Heart left ventricle (tissue), 16 donors: ENCODE measurements around the gene RAD50. TPM values are rescaled to one million over a fixed set of nuclear protein-coding genes. Genes with fewer than 3 reads are reported as not detected.

ENCODE experiments used
- ATAC-seq, 4 donors: fragments of 200-7000 bp; cut with Tn5 transposase; one replicate each; pipeline ENCODE4 v1.9.1; 2020 to 2022; ENCODE audit warnings: moderate library complexity in 4 of 4, mild to moderate bottlenecking in 3 of 4, moderate number of reproducible peaks in 1 of 4
- DNase-seq, 5 donors: peaks; one replicate each; pipeline ENCODE4 v3.0.0-alpha.2; 2020
- H3K27ac ChIP-seq, 12 donors: fragments of 200-600 bp; sonication (generic) in 4 of 12; one replicate each; pipeline versions ENCODE4 v1.5.0 to v1.8.0; 2016 to 2022; ENCODE audit warnings: mild to moderate bottlenecking in 2 of 12
- H3K27me3 ChIP-seq, 9 donors: fragments of 200-600 bp; sonication (generic) in 2 of 9; one replicate each; pipeline versions ENCODE4 v1.5.1 to v1.8.0; 2016 to 2022; ENCODE audit warnings: mild to moderate bottlenecking in 3 of 9
- H3K36me3 ChIP-seq, 9 donors: fragments of 200-600 bp; sonication (generic) in 2 of 9; one replicate each; pipeline versions ENCODE4 v1.5.0 to v1.8.0; 2018 to 2022; ENCODE audit warnings: mild to moderate bottlenecking in 2 of 9
- H3K4me1 ChIP-seq, 12 donors: fragments of 200-600 bp; sonication (generic) in 4 of 12; one replicate each; pipeline versions ENCODE4 v1.5.0 to v1.8.0; 2016 to 2022; ENCODE audit warnings: mild to moderate bottlenecking in 3 of 12
- H3K4me3 ChIP-seq, 12 donors: fragments of 200-600 bp; sonication (generic) in 4 of 12; one replicate each; pipeline versions ENCODE4 v1.5.0 to v1.8.0; 2017 to 2022; ENCODE audit warnings: mild to moderate bottlenecking in 9 of 12, moderate library complexity in 4 of 12
- H3K9me3 ChIP-seq, 12 donors: fragments of 200-600 bp; sonication (generic) in 4 of 12; one replicate each; pipeline versions ENCODE4 v1.5.0 to v1.8.0; 2016 to 2022; ENCODE audit warnings: mild to moderate bottlenecking in 1 of 12
- POLR2A ChIP-seq, 2 donors: fragments of 450-650 bp; IDR thresholded peaks; one replicate each; pipeline ENCODE4 v1.6.1; 2017; ENCODE audit warnings: antibody characterized with exemption in 2 of 2, mild to moderate bottlenecking in 2 of 2, moderate library complexity in 2 of 2
- WGBS, 4 donors: extraction: QIAGEN DNeasy Blood & Tissue Kit in 2 of 4; methylation state at CpG; one replicate each; pipeline versions ENCODE4 v1.1.5 to v1.1.7; 2013 to 2018; 5-methylcytosine and 5-hydroxymethylcytosine counted together
- intact Hi-C, 10 donors: fragments of 100-400 bp; cut with DNase I; formaldehyde crosslinking; loops; one replicate each; pipeline versions ENCODE4 v1.11.1 to v1.14.2; 2022
- polyA plus RNA-seq, 2 donors: library from polyadenylated mRNA; stranded (reverse); fragments of 200-250 nt; gene quantifications; one replicate each; pipeline ENCODE4 v1.2.3, GENCODE V29; 2013
- total RNA-seq, 9 donors: library from RNA; depleted of rRNA in 2 of 9; stranded (reverse); fragments of >200 nt in 2 of 9; fragmentation: NEBNext Ultra II Directional in 3 of 9; extraction: Animal tissue kit (Norgen Biotek cat#: 25700) in 3 of 9; gene quantifications; one replicate each; pipeline versions ENCODE4 v1.1.0 to v1.2.4, GENCODE V29; 2016 to 2023
- TF ChIP-seq, protein P1 (sequence below), 12 donors: fragments of 200-600 bp; sonication (generic) in 4 of 12; IDR thresholded peaks; one replicate each; pipeline versions ENCODE4 v1.5.0 to v1.8.0; 2018 to 2022; ENCODE audit warnings: antibody characterized with exemption in 12 of 12, mild to moderate bottlenecking in 5 of 12
- donor health status: ischemic (EF 13 %, LVEDD 7.1; RV severe dilation, severe dysfunction).
- donor health status: healthy with polysubstance abuse.
- donor health status: DM: no; HTN: yes; CAD: no.
- donor health status: DM: no; HTN: no; CAD: no.
- donor health status: ischemic (EF 25% LVEDD 6.9; RV normal size, moderate dysfunction).
- donor health status: ischemic (EF 25% LVEDD 5.7; RV mildly dilated, moderate dysfunction).
- donor health status: healthy.
- donor health status: DM: yes; HTN: yes; CAD: no.
- donor health status: ischemic (EF 35%, LVEDD 5.7; RV mildly dilated, moderate dysfunction).
- donor health status: nonischemic (EF 11% LVEDD 7.7; RV severe dilation, severe dysfunction).
- donor health status: DM: yes; HTN: yes; CAD: no.
- donor health status: PGD.
- donor health status: ischemic (EF 29% LVEDD 5.4; RV normal size, mild dysfunction).
- donor health status: nonischemic (EF 23%, LVEDD 6.1; RV moderate dilation, normal function).

The RAD50 gene
- total and polyA plus RNA-seq, 11 donors = 9.3 to 41.8 (median 32.1) TPM

DNA sequence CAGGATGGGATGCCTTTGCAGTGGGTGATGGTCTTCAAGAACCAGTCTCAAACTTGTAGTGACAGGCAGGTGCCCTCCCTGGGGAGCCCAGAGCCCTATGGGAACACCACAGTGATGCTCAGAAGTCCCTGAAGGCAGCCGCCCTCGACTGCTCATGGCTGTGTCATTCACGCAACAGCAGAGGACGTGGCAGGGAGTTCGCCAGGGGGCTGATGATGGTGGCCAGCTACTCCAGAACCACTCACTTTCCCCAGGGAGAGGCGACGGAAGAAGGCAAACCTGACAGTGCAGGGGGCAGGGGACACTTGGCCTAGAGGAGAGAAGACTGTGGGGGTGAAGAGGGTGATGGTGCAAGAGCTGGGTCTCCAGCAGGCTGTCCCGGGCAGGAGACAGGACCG is 105.2 kb downstream of the RAD50 start:
- no peak overlapping the region for H3K4me3 ChIP-seq
- intact Hi-C loops = no loop called here
- H3K4me1 ChIP-seq = no peaks in the 10 kb centered on the region
- no peak overlapping the region for H3K27ac ChIP-seq
- no peak for TF ChIP-seq POLR2A (IDR thresholded peaks at IDR 0.05)
- TF ChIP-seq, protein P1, sequence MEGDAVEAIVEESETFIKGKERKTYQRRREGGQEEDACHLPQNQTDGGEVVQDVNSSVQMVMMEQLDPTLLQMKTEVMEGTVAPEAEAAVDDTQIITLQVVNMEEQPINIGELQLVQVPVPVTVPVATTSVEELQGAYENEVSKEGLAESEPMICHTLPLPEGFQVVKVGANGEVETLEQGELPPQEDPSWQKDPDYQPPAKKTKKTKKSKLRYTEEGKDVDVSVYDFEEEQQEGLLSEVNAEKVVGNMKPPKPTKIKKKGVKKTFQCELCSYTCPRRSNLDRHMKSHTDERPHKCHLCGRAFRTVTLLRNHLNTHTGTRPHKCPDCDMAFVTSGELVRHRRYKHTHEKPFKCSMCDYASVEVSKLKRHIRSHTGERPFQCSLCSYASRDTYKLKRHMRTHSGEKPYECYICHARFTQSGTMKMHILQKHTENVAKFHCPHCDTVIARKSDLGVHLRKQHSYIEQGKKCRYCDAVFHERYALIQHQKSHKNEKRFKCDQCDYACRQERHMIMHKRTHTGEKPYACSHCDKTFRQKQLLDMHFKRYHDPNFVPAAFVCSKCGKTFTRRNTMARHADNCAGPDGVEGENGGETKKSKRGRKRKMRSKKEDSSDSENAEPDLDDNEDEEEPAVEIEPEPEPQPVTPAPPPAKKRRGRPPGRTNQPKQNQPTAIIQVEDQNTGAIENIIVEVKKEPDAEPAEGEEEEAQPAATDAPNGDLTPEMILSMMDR (IDR thresholded peaks at IDR 0.05) = no peak
- H3K36me3 ChIP-seq = no peaks in the 10 kb centered on the region
- H3K9me3 ChIP-seq = no peaks in the 10 kb centered on the region
- peaks cover 0 to 8% (median 4%) of the 10 kb centered on the region in 9 donors for H3K27me3 ChIP-seq
- ATAC-seq (no peak), DNase-seq (no peak)
- WGBS, 4 donors = 92 to 95% (median 95%) methylated on average over 9 of the region's 9 CpGs

DNA sequence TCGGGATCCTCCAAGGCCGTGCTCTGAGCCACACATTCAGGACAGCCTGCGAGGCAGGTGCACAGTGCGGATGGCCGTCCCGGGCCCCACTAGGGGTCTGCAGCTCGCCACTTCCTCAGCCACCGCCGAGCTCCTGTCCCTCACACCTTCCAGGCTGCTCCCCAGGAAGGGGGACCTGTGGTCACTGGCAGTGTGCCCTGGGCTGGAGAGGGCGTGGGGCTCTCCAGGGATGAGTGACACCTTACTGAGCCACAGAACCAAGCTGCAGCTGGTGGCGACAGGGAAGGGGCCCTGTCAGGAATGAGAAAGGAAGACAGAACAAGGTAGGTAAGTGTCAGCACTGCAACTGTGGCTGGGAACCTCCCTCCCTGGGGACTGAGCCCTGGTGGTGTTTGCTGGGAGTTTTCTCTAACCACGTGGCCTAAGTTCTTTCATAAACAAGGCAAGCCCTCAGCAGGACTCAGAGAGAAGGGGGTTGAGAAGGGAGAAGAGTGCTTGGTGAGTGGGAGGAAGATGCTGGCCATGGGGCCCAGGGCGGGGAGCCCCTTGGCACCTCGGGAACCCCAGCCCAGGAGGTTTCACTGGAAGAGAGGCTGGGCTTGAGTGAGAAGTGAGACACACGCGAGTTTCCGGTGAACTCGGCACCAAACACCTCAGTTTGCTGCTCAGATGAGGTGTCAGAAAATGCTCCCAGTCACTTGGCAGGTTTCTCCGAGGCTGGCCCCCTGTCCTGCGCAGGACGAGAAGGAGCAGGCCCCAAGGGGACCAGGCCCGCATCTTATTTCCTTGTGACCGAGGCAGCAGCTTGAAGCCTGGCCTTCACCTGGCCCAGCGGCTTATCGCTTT is 106.4 kb downstream of the RAD50 start:
- H3K4me1 ChIP-seq = no peaks in the 10 kb centered on the region
- peak overlapping the region in 1 of 12 donors; percentile 48 for H3K27ac ChIP-seq
- 72 to 77% (median 75%) methylated on average over 13 to 25 of the region's 25 CpGs for WGBS, 4 donors
- peak in 2 of 4 donors; percentile 11 to 15 for ATAC-seq
- peaks cover 0 to 4% (median 0%) of the 10 kb centered on the region in 9 donors for H3K27me3 ChIP-seq
- intact Hi-C loops = no loop called here
- H3K9me3 ChIP-seq = no peaks in the 10 kb centered on the region
- no peaks in the 10 kb centered on the region for H3K36me3 ChIP-seq
- TF ChIP-seq, protein P1 (IDR thresholded peaks at IDR 0.05) = no peak
- TF ChIP-seq POLR2A (IDR thresholded peaks at IDR 0.05) = no peak
- no peak overlapping the region for H3K4me3 ChIP-seq
- no peak for DNase-seq

DNA sequence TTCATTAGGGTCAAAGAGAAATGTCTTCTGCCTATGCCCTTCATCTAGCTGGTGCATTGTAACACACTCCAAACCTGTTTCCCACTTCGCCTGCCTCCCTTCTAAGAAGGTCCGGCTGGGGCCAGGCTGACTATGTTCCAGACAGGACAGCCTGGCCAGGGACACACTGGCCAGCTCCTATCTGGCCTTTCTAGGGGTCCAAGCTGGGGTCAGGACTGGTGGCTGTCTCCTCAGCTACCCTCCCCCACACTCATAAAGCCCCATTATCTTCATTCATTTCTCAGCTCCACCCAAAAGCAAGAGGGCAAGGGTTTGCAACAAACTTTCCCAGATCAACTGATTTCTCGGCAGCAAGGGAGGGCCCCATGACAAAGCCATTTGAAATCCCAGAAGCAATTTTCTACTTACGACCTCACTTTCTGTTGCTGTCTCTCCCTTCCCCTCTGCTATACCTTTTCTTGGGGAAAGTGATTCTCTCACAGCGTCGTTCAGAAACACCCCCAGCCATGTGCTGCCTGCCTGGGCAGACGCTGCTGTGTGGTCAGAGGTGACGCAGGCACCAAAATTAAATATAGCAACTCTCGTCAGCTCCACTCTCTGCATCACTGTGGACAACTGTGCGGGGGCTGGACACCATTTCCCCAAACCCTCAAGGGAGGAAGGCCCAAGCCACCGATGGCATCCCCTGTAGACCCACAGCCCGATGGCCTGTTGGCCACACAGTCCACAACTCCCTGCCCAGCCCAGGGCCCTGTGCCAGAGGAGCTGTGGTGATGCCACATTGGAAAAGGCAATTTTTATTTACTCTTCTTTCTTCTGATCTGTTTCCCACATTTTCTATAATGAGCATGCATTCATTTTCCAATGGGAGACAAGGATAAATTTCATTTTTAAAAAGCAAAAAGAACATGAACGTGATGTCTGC is 107.3 kb downstream of the RAD50 start:
- 75 to 81% (median 79%) methylated on average over 13 of the region's 13 CpGs for WGBS, 4 donors
- DNase-seq (no peak), ATAC-seq (peak in 2 of 4 donors; percentile 56 to 69)
- peak overlapping the region in 1 of 12 donors; percentile 48 for H3K27ac ChIP-seq
- no peaks in the 10 kb centered on the region for H3K9me3 ChIP-seq
- H3K27me3 ChIP-seq = peaks cover 0 to 4% (median 0%) of the 10 kb centered on the region in 9 donors
- no peak overlapping the region for H3K4me3 ChIP-seq
- H3K4me1 ChIP-seq = no peaks in the 10 kb centered on the region
- no peak for TF ChIP-seq POLR2A (IDR thresholded peaks at IDR 0.05)
- TF ChIP-seq, protein P1 (IDR thresholded peaks at IDR 0.05) = no peak
- intact Hi-C loops = no loop called here
- H3K36me3 ChIP-seq = no peaks in the 10 kb centered on the region
